Tibial nerve (tissue), 4 donors: ENCODE results near the gene NTNG2. TPM values are rescaled to one million over a fixed set of nuclear protein-coding genes. Genes with fewer than 3 reads are reported as not detected.

Source experiments
- DNase-seq, 2 donors: peaks; one replicate each; pipeline ENCODE4 v3.0.0-alpha.2; 2019; ENCODE audit warnings: low spot score in 2 of 2
- H3K27ac ChIP-seq, 4 donors: fragments of 200-600 bp; sonication (generic) in 3 of 4; one replicate each; pipeline ENCODE4 v1.5.1; 2017 to 2019; ENCODE audit warnings: mild to moderate bottlenecking in 1 of 4
- H3K27me3 ChIP-seq, 2 donors: fragments of 200-600 bp; sonication (generic) in 1 of 2; one replicate each; pipeline versions ENCODE4 v1.5.1 to v1.6.0; 2017 to 2019
- H3K36me3 ChIP-seq, 3 donors: fragments of 200-600 bp; sonication (generic); one replicate each; pipeline ENCODE4 v1.5.1; 2018 to 2019
- H3K4me1 ChIP-seq, 4 donors: fragments of 200-600 bp; sonication (generic) in 3 of 4; one replicate each; pipeline ENCODE4 v1.5.1; 2017 to 2019
- H3K4me3 ChIP-seq, 4 donors: fragments of 200-600 bp; sonication (generic) in 3 of 4; one replicate each; pipeline ENCODE4 v1.5.1; 2017 to 2019; ENCODE audit warnings: mild to moderate bottlenecking in 1 of 4, moderate library complexity in 1 of 4
- H3K9me3 ChIP-seq, 4 donors: fragments of 200-600 bp; sonication (generic) in 3 of 4; one replicate each; pipeline ENCODE4 v1.5.1; 2017 to 2019
- CTCF ChIP-seq, 5 experiments: fragments of 200-600 bp in 3 of 5; fragments of 450-650 bp in 2 of 5; sonication (generic) in 3 of 5; IDR thresholded peaks; one replicate each; pipeline ENCODE4 v1.5.1; 2016 to 2019; ENCODE audit warnings: antibody characterized with exemption in 5 of 5, mild to moderate bottlenecking in 3 of 5, moderate library complexity in 2 of 5
- EP300 ChIP-seq, 2 donors: sonication (generic); formaldehyde crosslinking; IDR thresholded peaks; one replicate each; pipeline ENCODE4 v1.6.1; 2017; ENCODE audit warnings: antibody characterized with exemption in 2 of 2, mild to moderate bottlenecking in 1 of 2
- POLR2A ChIP-seq, 2 donors: fragments of 450-650 bp; IDR thresholded peaks; one replicate each; pipeline ENCODE4 v1.6.1; 2017; ENCODE audit warnings: antibody characterized with exemption in 2 of 2, mild to moderate bottlenecking in 2 of 2, moderate library complexity in 2 of 2
- WGBS, 2 donors: methylation state at CpG; one replicate each; pipeline ENCODE4 v1.1.5; 2018; 5-methylcytosine and 5-hydroxymethylcytosine counted together
- total RNA-seq, 4 donors: library from RNA; depleted of rRNA; stranded (reverse); fragments of >200 nt; gene quantifications; one replicate each; pipeline ENCODE4 v1.1.0, GENCODE V29; 2016

NTNG2 gene
- total RNA-seq, 4 donors from 2014 or later = 0.63 to 21.4 (median 1.0) TPM

- Histone ChIP-seq H3K36me3 (no peaks in the 10 kb centered on the region), H3K4me1 (no peaks in the 10 kb centered on the region), H3K27ac (no peak overlapping the region), H3K9me3 (no peaks in the 10 kb centered on the region), H3K4me3 (no peak overlapping the region), H3K27me3 (peaks cover 0 to 36% of the 10 kb centered on the region in 2 donors)
- DNase-seq = no peak
- TF ChIP-seq EP300 (IDR thresholded peaks at IDR 0.05) (no peak), CTCF (IDR thresholded peaks at IDR 0.05) (no peak), POLR2A (IDR thresholded peaks at IDR 0.05) (no peak)
- WGBS, 2 donors = 52 to 68% methylated on average over 12 of the region's 12 CpGs
These were observed 72.7 kb downstream of the NTNG2 start for GRCh38 chr9:132234535-132234934.

- Histone ChIP-seq H3K4me1 (peaks cover 0 to 1% (median 0%) of the 10 kb centered on the region in 4 donors), H3K27me3 (peaks cover 0 to 30% of the 10 kb centered on the region in 2 donors), H3K27ac (no peak overlapping the region), H3K4me3 (no peak overlapping the region), H3K9me3 (no peaks in the 10 kb centered on the region), H3K36me3 (no peaks in the 10 kb centered on the region)
- no peak for DNase-seq
- 79 to 86% methylated on average over 9 of the region's 9 CpGs for WGBS, 2 donors
- TF ChIP-seq EP300 (IDR thresholded peaks at IDR 0.05) (no peak), CTCF (IDR thresholded peaks at IDR 0.05) (no peak), POLR2A (IDR thresholded peaks at IDR 0.05) (no peak)
These were observed 73.3 kb downstream of the NTNG2 start for GRCh38 chr9:132235125-132235524.

GRCh38 chr9:132235894-132236661, 74.2 kb downstream of the NTNG2 start:
- Histone ChIP-seq H3K4me3 (no peak overlapping the region), H3K27ac (no peak overlapping the region), H3K4me1 (peaks cover 0 to 11% (median 2%) of the 10 kb centered on the region in 4 donors), H3K27me3 (peaks cover 0 to 21% of the 10 kb centered on the region in 2 donors), H3K36me3 (no peaks in the 10 kb centered on the region), H3K9me3 (no peaks in the 10 kb centered on the region)
- peak; percentile 46 to 76 for DNase-seq
- WGBS, 2 donors = 45 to 47% methylated on average over 19 of the region's 19 CpGs
- TF ChIP-seq POLR2A (IDR thresholded peaks at IDR 0.05) (no peak), CTCF (IDR thresholded peaks at IDR 0.05) (peak; percentile 87 to 91 (median 89))

- H3K36me3 ChIP-seq = no peaks in the 10 kb centered on the region
- H3K9me3 ChIP-seq = no peaks in the 10 kb centered on the region
- H3K4me3 ChIP-seq = no peak overlapping the region
- H3K4me1 ChIP-seq = peaks cover 0 to 17% (median 4%) of the 10 kb centered on the region in 4 donors
- 40 to 42% methylated on average over 17 to 18 of the region's 18 CpGs for WGBS, 2 donors
- H3K27ac ChIP-seq = no peak overlapping the region
- peaks cover 0 to 14% of the 10 kb centered on the region in 2 donors for H3K27me3 ChIP-seq
- no peak for TF ChIP-seq EP300 (IDR thresholded peaks at IDR 0.05)
- TF ChIP-seq CTCF (IDR thresholded peaks at IDR 0.05) = peak in 1 of 5 experiments; percentile 14
- no peak for DNase-seq
These were observed 74.9 kb downstream of the NTNG2 start for GRCh38 chr9:132236662-132237311.

GRCh38 chr9:132237481-132237880, 75.6 kb downstream of the NTNG2 start:
- TF ChIP-seq CTCF (IDR thresholded peaks at IDR 0.05) = no peak
- no peak for TF ChIP-seq POLR2A (IDR thresholded peaks at IDR 0.05)
- TF ChIP-seq EP300 (IDR thresholded peaks at IDR 0.05) = no peak
- peaks cover 0 to 7% of the 10 kb centered on the region in 2 donors for H3K27me3 ChIP-seq
- no peaks in the 10 kb centered on the region for H3K36me3 ChIP-seq
- H3K4me1 ChIP-seq = peaks cover 0 to 18% (median 4%) of the 10 kb centered on the region in 4 donors
- no peak for DNase-seq
- 67 to 73% methylated on average over 9 of the region's 9 CpGs for WGBS, 2 donors
- H3K9me3 ChIP-seq = no peaks in the 10 kb centered on the region
- no peak overlapping the region for H3K4me3 ChIP-seq
- H3K27ac ChIP-seq = no peak overlapping the region
